SK-N-SH treated with all-trans-retinoic acid at 6 μM for 48 hours (cell line): ENCODE measurements around the gene NRGN.

Source experiments
- ATAC-seq: fragments of 200-7000 bp; cut with Tn5 transposase; 3 replicates; pipeline ENCODE4 v1.9.1; 2020; ENCODE audit warnings: mild to moderate bottlenecking, moderate library complexity
- ARNTL ChIP-seq: fragments of 450-650 bp; formaldehyde crosslinking; IDR thresholded peaks from 2 replicates; pipeline ENCODE4 v1.5.0; 2020; ENCODE audit warnings: low read depth, mild to moderate bottlenecking, moderate library complexity, borderline replicate concordance
- BACH2 ChIP-seq: fragments of 250-450 bp; sonication (Bioruptor Pico); IDR thresholded peaks from 2 replicates; pipeline ENCODE4 v1.9.0; 2021; ENCODE audit warnings: mild to moderate bottlenecking, borderline replicate concordance
- CSDC2 ChIP-seq: fragments of 250-450 bp; sonication (Bioruptor Pico); IDR thresholded peaks from 2 replicates; pipeline ENCODE4 v1.5.0; 2020; ENCODE audit warnings: mild to moderate bottlenecking, moderate library complexity
- ESRRG ChIP-seq: fragments of 250-450 bp; sonication (Bioruptor Pico); IDR thresholded peaks from 2 replicates; pipeline ENCODE4 v1.6.1; 2021; ENCODE audit warnings: mild to moderate bottlenecking
- GLIS3 ChIP-seq: fragments of 250-450 bp; sonication (Bioruptor Pico); IDR thresholded peaks from 2 replicates; pipeline ENCODE4 v1.5.0; 2020; ENCODE audit warnings: mild to moderate bottlenecking, moderate library complexity
- ISL1 ChIP-seq: fragments of 250-450 bp; sonication (Bioruptor Pico); IDR thresholded peaks from 2 replicates; pipeline ENCODE4 v2.1.2; 2022; ENCODE audit warnings: mild to moderate bottlenecking, moderate library complexity
- PPARA ChIP-seq: fragments of 250-450 bp; sonication (Bioruptor Pico); IDR thresholded peaks from 2 replicates; pipeline ENCODE4 v1.5.0; 2020; ENCODE audit warnings: mild to moderate bottlenecking, borderline replicate concordance
- TCF4 ChIP-seq: fragments of 250-450 bp; sonication (Bioruptor Pico); IDR thresholded peaks from 2 replicates; pipeline ENCODE4 v1.8.0; 2021; ENCODE audit warnings: mild to moderate bottlenecking, moderate library complexity, borderline replicate concordance
- ZC3H10 ChIP-seq: fragments of 250-450 bp; sonication (Bioruptor Pico); IDR thresholded peaks from 2 replicates; pipeline ENCODE4 v1.5.1; 2021; ENCODE audit warnings: mild to moderate bottlenecking, moderate library complexity
- ZFP3 ChIP-seq: fragments of 250-450 bp; sonication (Bioruptor Pico); IDR thresholded peaks from 2 replicates; pipeline ENCODE4 v1.5.0; 2020; ENCODE audit warnings: mild to moderate bottlenecking, moderate library complexity
- ZNF565 ChIP-seq: fragments of 450-650 bp; formaldehyde crosslinking; conservative IDR thresholded peaks from 2 replicates; pipeline ENCODE4 v1.5.0; 2020; ENCODE audit warnings: low read depth, mild to moderate bottlenecking, moderate library complexity
- ZNF70 ChIP-seq: fragments of 450-650 bp; formaldehyde crosslinking; IDR thresholded peaks from 2 replicates; pipeline ENCODE4 v1.5.0; 2020; ENCODE audit warnings: mild to moderate bottlenecking, moderate library complexity
- ZNF8 ChIP-seq: fragments of 450-650 bp; formaldehyde crosslinking; IDR thresholded peaks from 2 replicates; pipeline ENCODE4 v1.5.0; 2020; ENCODE audit warnings: mild to moderate bottlenecking, moderate library complexity
- TF ChIP-seq, protein P1 (sequence below): fragments of 250-450 bp; sonication (Bioruptor Pico); IDR thresholded peaks from 2 replicates; pipeline ENCODE4 v1.5.0; 2020; ENCODE audit warnings: mild to moderate bottlenecking, moderate library complexity
- TF ChIP-seq, protein P2 (sequence below): fragments of 250-450 bp; sonication (Bioruptor Pico); IDR thresholded peaks from 2 replicates; pipeline ENCODE4 v1.8.0; 2020; ENCODE audit warnings: mild to moderate bottlenecking, moderate library complexity, borderline replicate concordance
- TF ChIP-seq, protein P3 (sequence below): fragments of 250-450 bp; sonication (Bioruptor Pico); IDR thresholded peaks from 2 replicates; pipeline ENCODE4 v1.5.1; 2020; ENCODE audit warnings: low read depth, mild to moderate bottlenecking, moderate library complexity

Gene NRGN

DNA sequence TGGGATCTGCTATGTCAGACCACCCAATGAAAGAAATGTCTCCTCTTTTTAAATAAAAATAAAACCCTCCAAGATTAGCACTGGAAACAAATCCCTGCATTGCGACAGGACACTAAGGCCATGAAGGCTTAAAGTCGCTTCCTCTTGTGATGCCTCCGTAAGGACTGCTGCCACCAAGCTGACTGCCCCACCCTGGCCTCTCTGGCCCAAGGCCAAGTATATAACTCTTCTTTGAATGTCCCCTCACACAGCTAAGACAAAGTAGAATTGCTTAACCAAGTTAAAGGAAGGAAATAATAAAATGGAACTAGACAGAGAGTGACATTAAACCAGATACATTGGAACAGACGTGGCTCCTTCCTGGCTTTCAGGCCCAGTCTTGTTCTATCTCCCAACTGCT lies 7.5 kb upstream of the NRGN start:
- no peak for ATAC-seq
- TF ChIP-seq ZC3H10 (CRISPR knock-in tag) (no peak), BACH2 (no peak), CSDC2 (CRISPR knock-in tag) (no peak), ZNF70 (CRISPR knock-in tag) (no peak), ZNF8 (CRISPR knock-in tag) (no peak), ISL1 (no peak), ARNTL (CRISPR knock-in tag) (no peak)

DNA sequence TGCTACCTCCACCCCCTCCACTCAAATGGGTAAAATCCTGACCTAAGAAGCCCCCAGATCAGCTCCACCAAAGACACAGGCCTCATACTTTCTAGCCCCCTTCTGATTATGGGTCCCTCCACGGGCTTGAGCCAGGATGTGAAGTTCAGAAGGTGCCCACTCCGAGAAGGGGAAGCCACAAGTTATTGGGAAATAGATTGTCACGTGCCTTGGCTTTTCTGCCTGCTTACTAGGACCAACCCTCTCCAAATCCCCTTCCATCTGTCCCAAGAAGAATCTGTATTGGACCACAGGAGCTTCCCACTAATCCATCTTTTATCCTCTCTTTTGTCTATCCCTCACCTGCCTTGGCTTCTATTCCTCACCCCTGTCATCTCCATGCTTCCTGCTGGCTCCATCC lies 3.0 kb upstream of the NRGN start:
- ATAC-seq: no peak
- no peak for TF ChIP-seq ZNF70 (CRISPR knock-in tag)
- TF ChIP-seq, protein P1, sequence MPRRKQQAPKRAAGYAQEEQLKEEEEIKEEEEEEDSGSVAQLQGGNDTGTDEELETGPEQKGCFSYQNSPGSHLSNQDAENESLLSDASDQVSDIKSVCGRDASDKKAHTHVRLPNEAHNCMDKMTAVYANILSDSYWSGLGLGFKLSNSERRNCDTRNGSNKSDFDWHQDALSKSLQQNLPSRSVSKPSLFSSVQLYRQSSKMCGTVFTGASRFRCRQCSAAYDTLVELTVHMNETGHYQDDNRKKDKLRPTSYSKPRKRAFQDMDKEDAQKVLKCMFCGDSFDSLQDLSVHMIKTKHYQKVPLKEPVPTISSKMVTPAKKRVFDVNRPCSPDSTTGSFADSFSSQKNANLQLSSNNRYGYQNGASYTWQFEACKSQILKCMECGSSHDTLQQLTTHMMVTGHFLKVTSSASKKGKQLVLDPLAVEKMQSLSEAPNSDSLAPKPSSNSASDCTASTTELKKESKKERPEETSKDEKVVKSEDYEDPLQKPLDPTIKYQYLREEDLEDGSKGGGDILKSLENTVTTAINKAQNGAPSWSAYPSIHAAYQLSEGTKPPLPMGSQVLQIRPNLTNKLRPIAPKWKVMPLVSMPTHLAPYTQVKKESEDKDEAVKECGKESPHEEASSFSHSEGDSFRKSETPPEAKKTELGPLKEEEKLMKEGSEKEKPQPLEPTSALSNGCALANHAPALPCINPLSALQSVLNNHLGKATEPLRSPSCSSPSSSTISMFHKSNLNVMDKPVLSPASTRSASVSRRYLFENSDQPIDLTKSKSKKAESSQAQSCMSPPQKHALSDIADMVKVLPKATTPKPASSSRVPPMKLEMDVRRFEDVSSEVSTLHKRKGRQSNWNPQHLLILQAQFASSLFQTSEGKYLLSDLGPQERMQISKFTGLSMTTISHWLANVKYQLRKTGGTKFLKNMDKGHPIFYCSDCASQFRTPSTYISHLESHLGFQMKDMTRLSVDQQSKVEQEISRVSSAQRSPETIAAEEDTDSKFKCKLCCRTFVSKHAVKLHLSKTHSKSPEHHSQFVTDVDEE (CRISPR knock-in tag): no peak
- no peak for TF ChIP-seq CSDC2 (CRISPR knock-in tag)
- TF ChIP-seq GLIS3: no peak

DNA sequence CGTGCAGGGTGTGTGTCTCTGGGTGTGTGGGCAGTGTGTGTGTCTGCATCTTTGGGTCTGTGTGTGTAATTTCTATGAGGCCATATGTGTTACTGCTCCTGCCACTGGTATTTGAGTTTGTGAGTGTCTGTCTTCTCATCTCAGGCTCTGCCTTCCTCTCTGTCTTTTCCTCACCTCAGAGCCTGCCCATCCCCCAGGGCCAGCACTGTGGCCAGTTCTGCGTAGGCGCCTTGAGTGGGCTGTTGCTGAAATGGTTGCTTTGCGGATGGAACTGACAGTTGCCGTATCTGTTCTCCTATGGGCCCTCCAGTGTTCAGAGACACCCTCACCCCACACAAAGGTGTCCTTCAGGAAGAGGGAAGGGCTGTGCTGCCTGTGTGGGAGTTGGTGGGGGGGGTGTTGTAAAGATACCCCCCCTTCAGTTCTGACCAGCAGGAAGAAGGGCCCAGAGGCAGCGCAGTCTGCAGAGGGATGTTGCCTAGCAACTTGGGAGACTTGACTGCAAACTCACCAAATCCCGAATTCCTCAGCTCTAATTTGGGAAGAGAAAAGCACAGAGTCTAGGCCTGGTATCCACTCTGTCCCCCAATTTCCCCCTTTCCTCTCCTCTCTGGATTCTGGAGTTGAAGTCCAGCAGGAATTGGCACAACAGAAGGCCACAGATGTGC lies 2.0 kb upstream of the NRGN start:
- no peak for TF ChIP-seq ZNF565 (CRISPR knock-in tag)
- TF ChIP-seq ESRRG (CRISPR knock-in tag): no peak
- TF ChIP-seq PPARA (CRISPR knock-in tag): no peak
- TF ChIP-seq GLIS3: no peak
- TF ChIP-seq, protein P2, sequence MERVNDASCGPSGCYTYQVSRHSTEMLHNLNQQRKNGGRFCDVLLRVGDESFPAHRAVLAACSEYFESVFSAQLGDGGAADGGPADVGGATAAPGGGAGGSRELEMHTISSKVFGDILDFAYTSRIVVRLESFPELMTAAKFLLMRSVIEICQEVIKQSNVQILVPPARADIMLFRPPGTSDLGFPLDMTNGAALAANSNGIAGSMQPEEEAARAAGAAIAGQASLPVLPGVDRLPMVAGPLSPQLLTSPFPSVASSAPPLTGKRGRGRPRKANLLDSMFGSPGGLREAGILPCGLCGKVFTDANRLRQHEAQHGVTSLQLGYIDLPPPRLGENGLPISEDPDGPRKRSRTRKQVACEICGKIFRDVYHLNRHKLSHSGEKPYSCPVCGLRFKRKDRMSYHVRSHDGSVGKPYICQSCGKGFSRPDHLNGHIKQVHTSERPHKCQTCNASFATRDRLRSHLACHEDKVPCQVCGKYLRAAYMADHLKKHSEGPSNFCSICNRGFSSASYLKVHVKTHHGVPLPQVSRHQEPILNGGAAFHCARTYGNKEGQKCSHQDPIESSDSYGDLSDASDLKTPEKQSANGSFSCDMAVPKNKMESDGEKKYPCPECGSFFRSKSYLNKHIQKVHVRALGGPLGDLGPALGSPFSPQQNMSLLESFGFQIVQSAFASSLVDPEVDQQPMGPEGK (CRISPR knock-in tag): no peak
- TF ChIP-seq ARNTL (CRISPR knock-in tag): no peak
- TF ChIP-seq, protein P3, sequence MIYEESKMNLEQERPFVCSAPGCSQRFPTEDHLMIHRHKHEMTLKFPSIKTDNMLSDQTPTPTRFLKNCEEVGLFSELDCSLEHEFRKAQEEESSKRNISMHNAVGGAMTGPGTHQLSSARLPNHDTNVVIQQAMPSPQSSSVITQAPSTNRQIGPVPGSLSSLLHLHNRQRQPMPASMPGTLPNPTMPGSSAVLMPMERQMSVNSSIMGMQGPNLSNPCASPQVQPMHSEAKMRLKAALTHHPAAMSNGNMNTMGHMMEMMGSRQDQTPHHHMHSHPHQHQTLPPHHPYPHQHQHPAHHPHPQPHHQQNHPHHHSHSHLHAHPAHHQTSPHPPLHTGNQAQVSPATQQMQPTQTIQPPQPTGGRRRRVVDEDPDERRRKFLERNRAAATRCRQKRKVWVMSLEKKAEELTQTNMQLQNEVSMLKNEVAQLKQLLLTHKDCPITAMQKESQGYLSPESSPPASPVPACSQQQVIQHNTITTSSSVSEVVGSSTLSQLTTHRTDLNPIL (CRISPR knock-in tag): no peak
- TF ChIP-seq, all 23 proteins: peak for 0

DNA sequence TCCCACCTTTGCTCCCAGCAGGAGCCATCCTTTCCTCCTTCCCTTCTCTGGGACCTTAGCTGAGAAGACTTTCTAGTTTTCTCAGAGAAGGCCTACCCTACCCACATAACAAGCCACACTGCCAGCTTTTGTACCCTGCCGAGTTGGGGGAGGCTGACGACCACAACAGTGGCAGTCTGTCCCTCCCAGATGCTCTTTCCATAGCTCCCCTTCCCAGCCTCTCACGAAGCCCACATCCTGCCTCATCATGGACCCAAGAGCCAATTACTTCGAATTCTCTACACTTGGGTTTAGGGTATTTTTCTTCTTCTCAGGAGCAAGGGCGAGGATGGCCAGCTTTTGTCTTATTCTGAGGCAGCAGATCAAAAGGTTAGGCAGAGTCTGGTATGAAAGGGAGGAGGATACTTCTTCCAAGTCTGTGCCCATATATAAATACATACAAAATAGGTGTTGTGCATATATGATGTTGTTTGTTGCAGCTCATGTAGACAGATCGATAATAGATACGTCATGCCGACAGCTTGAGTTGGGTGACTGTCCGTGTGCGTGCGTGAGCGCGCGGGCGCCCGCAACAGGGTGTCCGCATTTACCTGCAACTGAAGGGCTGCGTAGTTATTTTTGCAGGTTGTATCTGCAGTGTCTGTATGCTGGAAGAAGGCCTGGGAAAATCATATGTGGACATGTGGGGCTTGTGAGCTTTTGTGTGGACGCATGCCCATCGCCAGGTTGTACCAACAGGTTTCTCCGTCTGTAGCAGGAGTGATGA lies 846 bp upstream of the NRGN start:
- TF ChIP-seq ZFP3: no peak
- TF ChIP-seq ZNF8 (CRISPR knock-in tag): no peak
- TF ChIP-seq, protein P3 (CRISPR knock-in tag): no peak
- TF ChIP-seq ESRRG (CRISPR knock-in tag): no peak
- TF ChIP-seq, protein P1 (CRISPR knock-in tag): no peak
- no peak for TF ChIP-seq TCF4 (CRISPR knock-in tag)
- no peak for TF ChIP-seq ARNTL (CRISPR knock-in tag)
- no peak for TF ChIP-seq ZNF565 (CRISPR knock-in tag)
- no peak for TF ChIP-seq PPARA (CRISPR knock-in tag)
- ATAC-seq: no peak

More for the DNA sequence above, 2.0 kb upstream of the NRGN start:
- ATAC-seq: no peak
